ENCODE results near the gene GSTP1.

- TF ChIP-seq ZNF609 (CRISPR knock-in tag; IDR thresholded peaks at IDR 0.05; ENCODE audit: borderline replicate concordance) (no peak), USF2 (CRISPR knock-in tag; IDR thresholded peaks at IDR 0.05) (peak; percentile 95), TBL1XR1 (IDR thresholded peaks at IDR 0.05; ENCODE audit: low read length in 2 of 2) (no peak), EP300 (IDR thresholded peaks at IDR 0.05; ENCODE audit: low read length) (no peak), ZNF217 (CRISPR knock-in tag; IDR thresholded peaks at IDR 0.05) (no peak), GMEB1 (CRISPR knock-in tag; IDR thresholded peaks at IDR 0.05) (no peak), GATAD2A (IDR thresholded peaks at IDR 0.05) (no peak), ZNF407 (IDR thresholded peaks at IDR 0.05; ENCODE audit: low read depth) (no peak)
Measured at GRCh38 chr11:67545280-67545679, 38.3 kb upstream of the GSTP1 start.
